Activated CD8-positive, alpha-beta memory T cell treated with anti-CD3 and anti-CD28 coated beads, Interleukin-2, amount 50 U/mL, for 1 hour (primary cell): ENCODE data around the gene TGIF2.
"Not testable (repeated sequence)": the region's sequence is repeated elsewhere in the genome, so short reads cannot be mapped to it uniquely, and the experiment has no call there.

ENCODE experiments used
- DNase-seq: peaks from one replicate; pipeline ENCODE4 v3.0.0-alpha.2; 2020; ENCODE audit errors: extremely low read depth

Gene TGIF2

GRCh38 chr20:36614781-36615557, 41.6 kb downstream of the TGIF2 start:
- DNase-seq = no peak

DNA sequence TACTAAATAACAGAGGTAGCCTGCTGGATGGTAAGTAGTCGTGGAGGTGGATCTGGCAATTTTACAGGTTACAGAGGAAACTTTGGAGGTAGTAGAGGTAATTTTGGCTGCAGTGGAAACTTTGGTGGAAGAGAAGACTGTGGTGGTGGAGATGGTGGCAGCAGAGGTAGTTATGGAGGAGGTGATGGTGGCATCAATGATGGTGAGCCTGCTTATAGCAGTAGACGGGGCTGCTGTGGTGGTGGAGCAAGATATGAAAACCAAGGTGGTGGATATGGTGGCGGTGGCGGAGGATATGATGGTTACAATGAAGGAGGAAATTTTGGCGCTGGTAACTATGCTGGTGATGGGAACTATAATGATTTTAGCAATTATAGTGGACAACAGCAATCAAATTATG, 47.5 kb downstream of the TGIF2 start:
- DNase-seq = no peak

DNA sequence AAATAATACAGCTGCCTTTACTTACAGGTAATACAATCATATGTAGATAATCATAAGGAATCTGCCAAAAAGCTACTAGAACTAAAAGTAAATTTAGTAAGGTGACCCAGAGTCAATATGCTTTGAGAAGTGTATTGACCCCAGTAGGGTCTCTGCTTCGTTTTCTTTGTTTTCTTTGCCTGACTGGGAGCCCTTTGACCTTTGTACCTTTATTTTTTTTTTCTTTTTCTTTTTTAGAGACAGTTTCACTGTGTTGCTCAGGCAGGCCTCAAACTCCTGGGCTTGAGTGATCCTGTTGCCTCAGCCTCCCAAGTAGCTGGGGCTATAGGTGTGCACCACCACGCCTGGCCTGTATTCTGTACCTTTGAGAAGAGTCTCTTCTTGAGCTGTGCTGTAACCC, 50.0 kb downstream of the TGIF2 start:
- no peak for DNase-seq

DNA sequence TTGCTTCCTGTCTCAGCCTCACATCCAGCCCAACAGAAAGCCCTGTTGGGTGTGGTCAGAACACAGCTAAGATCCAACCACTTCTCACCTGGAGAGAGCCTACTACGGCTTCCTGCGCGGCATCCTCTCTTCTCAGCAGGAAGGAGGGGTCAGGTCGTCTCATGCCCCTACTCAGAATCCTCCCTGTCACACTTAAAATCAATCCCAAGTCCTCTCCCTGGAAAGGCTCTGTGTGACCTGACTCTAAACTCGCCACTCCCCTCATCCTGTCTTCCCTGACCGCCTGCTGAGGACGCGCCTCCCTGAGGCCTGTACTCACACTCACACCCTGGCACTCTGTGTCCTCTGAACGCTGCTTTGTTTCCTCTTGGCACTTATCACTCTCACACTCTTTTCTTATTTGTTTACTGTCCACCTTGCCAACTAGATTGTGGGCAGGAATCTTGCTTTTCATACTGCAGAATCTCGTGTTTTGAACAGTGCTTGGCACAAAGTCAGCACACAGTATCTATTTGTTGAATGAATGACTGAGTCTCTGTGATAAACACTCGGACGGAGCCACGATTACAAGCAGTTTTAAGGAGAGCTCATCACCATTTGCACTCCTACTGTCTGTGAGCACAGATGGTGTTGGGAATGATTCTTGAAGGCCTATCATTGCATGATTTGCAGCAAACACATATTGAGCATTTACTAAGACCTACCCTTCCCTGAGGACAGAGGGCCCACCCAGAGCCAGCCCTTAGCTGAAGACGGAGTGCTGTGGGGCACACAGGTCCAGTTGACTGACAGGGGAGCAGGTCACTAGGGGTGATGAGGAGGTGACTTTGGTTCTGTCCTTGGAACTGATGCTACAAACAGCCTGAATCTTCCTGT, 50.9 kb downstream of the TGIF2 start:
- no peak for DNase-seq

GRCh38 chr20:36624944-36625324, 51.5 kb downstream of the TGIF2 start:
- DNase-seq = no peak

GRCh38 chr20:36628076-36628475, 54.7 kb downstream of the TGIF2 start:
- DNase-seq = peak; percentile 43

DNA sequence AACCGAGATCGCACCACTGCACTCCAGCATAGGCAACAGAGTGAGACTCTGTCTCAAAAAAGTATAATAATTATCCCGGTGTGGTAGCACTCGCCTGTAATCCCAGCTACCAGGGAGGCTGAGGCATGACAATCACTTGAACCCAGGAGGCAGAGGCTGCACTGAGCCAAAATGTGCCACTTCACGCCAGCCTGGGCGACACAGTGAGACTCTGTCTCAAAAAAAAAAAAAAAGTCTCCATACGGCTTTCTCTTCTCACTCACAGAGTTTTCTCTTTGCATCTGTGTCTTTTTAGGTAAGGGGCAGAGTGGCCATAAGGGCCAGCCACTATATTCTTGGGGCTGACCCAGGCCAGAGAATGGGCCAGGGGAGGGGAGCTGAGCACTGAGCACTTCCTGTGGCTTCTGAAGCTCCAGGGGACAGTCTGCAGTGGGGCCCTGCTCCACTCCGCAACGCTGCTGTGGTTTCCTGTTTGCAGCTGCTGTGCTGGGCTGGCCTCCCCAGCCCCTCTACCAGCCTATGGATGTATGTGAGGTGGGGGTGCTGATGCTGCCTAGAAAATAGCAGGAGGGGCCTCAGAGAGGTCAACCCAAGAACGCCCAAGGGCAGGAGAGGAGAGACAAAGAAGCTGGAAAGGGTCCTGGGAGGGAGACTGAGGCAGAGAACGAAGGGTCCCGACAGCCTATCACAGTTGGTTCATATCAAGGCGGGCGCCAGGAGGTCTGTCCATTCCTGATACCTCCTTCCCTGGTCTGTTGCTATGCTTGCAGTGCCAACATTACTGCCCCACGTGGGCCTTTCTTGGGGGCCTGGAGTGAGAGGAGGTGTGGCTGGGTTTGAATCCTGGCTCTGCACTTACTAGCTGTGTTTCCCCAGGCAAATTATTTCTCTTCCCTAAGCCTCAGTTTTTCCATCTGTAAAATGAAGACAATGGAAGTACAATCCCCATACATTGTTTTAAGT, 56.6 kb downstream of the TGIF2 start:
- DNase-seq = no peak

DNA sequence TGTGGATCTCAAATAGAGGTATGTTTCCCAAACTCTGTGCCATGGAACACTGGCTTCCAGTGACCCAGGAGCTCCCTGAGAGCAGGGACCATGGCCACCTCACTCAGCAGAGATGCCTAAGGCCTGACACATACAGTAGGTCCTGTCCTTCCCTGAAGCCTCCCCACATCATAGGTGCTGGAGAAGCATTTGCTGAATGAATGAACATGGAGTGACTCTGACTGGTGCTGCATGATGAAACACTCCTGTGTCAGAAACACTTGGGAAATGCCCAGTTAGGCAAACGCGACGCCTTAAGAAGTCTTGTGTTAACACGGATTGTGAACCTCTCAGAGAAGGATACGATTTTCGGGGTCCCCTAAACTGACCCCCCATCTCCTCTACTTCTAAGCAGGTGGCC, 58.2 kb downstream of the TGIF2 start:
- no peak for DNase-seq

DNA sequence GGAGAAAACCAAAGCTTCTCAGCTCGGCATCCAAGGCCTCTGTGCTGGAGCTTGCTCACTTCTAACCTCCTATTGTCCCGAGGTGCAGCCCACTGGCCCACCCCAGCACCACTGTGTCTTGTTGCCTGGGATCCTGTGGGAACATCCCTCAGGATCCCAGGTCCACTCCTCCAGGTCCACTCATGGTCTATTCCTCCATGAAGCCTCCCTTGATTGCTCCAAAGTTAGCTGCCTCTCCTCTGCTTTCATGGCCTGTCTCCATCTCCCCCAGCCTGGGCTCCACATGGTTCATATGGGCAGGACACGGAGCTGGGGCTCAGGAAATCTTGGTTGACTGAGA, 58.7 kb downstream of the TGIF2 start:
- no peak for DNase-seq

GRCh38 chr20:36632487-36633284, 59.3 kb downstream of the TGIF2 start:
- no peak for DNase-seq

- no peak for DNase-seq
Observed at GRCh38 chr20:36633285-36633772, 59.9 kb downstream of the TGIF2 start.

DNA sequence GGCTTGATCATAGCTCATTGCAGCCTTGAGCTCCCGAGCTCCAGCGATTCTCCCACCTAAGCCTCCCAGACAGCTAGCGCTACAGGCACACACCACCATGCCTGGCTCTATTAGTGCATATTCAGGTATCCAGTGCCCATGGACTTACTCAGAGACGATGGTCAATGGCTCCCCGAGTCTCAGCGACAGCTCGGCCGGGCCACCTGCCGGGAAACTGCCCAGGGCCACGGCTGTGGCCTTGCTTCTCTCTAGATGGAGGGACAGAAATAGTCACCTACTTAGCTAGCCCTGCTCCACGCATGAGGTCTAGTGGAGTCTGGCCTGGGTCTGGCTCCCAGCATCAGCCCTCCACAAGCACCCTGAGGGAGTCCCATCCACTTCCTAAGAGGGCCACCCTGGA, 60.9 kb downstream of the TGIF2 start:
- no peak for DNase-seq

- DNase-seq = not testable (repeated sequence)
Observed at GRCh38 chr20:36638876-36639400, 65.5 kb downstream of the TGIF2 start.

DNA sequence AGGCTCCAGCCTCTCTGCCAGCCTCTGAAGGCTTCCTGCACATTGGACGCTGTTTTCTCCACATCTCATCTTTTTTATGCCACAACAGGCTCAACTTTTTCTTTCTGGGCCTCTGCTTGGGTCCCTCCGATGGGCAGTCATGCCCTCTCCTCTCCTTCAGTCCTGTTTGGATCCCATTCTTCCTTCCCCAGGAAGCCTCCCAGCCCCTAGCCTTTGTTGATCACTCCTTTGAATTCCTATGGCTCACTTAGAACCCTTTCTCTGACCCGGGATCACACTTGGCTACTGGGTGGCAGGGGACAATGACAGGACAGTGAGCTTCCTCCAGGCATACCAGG, 68.1 kb downstream of the TGIF2 start:
- DNase-seq = no peak

DNA sequence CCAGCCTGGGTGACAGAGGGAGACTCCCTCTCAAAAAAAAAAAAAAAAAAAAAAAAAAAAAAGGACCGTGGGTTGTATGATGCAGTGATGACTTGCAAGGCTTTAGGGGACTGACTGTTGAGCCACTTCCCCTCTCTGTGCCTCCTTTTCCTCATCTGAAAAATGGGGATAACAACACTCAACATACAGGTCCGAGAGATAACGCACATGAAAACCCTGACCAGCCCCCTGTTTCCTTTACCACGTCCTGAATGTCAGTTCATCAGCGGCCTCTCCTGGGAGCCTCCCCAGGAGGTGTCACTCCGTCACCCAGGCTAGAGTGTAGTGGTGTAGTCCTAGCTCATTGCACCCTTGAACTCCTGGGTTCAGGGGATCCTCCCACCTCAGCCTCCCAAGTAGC, 68.7 kb downstream of the TGIF2 start:
- DNase-seq = no peak
